Kidney (tissue), 14 donors: ENCODE data around the gene GADD45B. TPM values are rescaled to one million over a fixed set of nuclear protein-coding genes. Genes with fewer than 3 reads are reported as not detected.

ENCODE experiments used
- DNase-seq, 5 donors: peaks; one replicate each; pipeline ENCODE4 v3.0.0-alpha.2; 2013 to 2020
- FAIRE-seq: peaks from 2 replicates; lab custom pipeline; 2012; peaks lifted over from hg19 to GRCh38; lab: Jason Lieb, UNC
- H3K27ac ChIP-seq, 2 donors: one replicate each; pipeline ENCODE4 v1.7.0; 2013; ENCODE audit warnings: low read depth in 2 of 2, low read length in 2 of 2, inconsistent platforms in 1 of 2
- H3K27me3 ChIP-seq: one replicate; pipeline ENCODE4 v1.7.1; 2013; ENCODE audit warnings: low read length, inconsistent platforms; ENCODE audit not compliant: control insufficient read depth, insufficient read depth
- H3K36me3 ChIP-seq, 3 donors: one replicate each; pipeline versions ENCODE4 v1.7.0 to v1.7.1; 2013; ENCODE audit warnings: low read length in 3 of 3, control low read depth in 1 of 3, inconsistent platforms in 1 of 3; ENCODE audit not compliant: insufficient read depth in 3 of 3, control insufficient read depth in 2 of 3
- H3K4me1 ChIP-seq, 3 donors: one replicate each; pipeline versions ENCODE4 v1.7.0 to v1.7.1; 2013; ENCODE audit warnings: low read length in 3 of 3, inconsistent platforms in 1 of 3, low read depth in 1 of 3; ENCODE audit not compliant: control insufficient read depth in 2 of 3, insufficient read depth in 2 of 3
- H3K4me3 ChIP-seq, 3 donors: one replicate each; pipeline versions ENCODE4 v1.7.0 to v1.8.1; 2013; ENCODE audit warnings: low read length in 3 of 3, control low read depth in 1 of 3, inconsistent platforms in 1 of 3
- H3K9ac ChIP-seq, 3 donors: one replicate each; pipeline versions ENCODE4 v1.7.0 to v1.7.1; 2013; ENCODE audit warnings: low read length in 3 of 3, control low read depth in 1 of 3, inconsistent platforms in 1 of 3
- H3K9me3 ChIP-seq, 3 donors: one replicate each; pipeline versions ENCODE4 v1.7.0 to v1.7.1; 2013; ENCODE audit warnings: low read length in 3 of 3, control low read depth in 1 of 3, inconsistent platforms in 1 of 3; ENCODE audit not compliant: control insufficient read depth in 2 of 3, insufficient read depth in 1 of 3
- intact Hi-C: fragments of 100-400 bp; cut with DNase I; formaldehyde crosslinking; loops from one replicate; pipeline ENCODE4 v1.11.1; 2022
- polyA plus RNA-seq: library from polyadenylated mRNA; stranded (reverse); fragments of 350-450 nt; fragmentation: Illumina TruSeq; extraction: RNeasy Lipid Tissue Mini Kit (QIAGEN cat#74804); gene quantifications from one replicate; pipeline ENCODE4 v1.2.3, GENCODE V29; 2014; ENCODE audit warnings: low read depth, low replicate concordance; ENCODE audit not compliant: insufficient read depth
- total RNA-seq: library from RNA; stranded (reverse); fragmentation: NEBNext Ultra II Directional; extraction: Animal tissue kit (Norgen Biotek cat#: 25700); gene quantifications from one replicate; pipeline ENCODE4 v1.2.1, GENCODE V29; 2021
- TF ChIP-seq, protein P1 (sequence below): IDR thresholded peaks from 3 replicates; pipeline ENCODE4 v1.5.1; 2012; ENCODE audit warnings: mild to moderate bottlenecking, moderate library complexity, borderline replicate concordance; ENCODE audit not compliant: insufficient read depth; ENCODE audit errors: extremely low read depth
- donor health status: control.
- donor health status: control.
- donor health status: control.
- donor health status: control.
- donor health status: control.
- donor health status: DM: yes; HTN: yes; CAD: no.
- donor health status: Normal renal cell carcinoma (clear cell type).

GADD45B gene
- total and polyA plus RNA-seq, 2 donors from 2014 or later, result 88.5 to 149 TPM

DNA sequence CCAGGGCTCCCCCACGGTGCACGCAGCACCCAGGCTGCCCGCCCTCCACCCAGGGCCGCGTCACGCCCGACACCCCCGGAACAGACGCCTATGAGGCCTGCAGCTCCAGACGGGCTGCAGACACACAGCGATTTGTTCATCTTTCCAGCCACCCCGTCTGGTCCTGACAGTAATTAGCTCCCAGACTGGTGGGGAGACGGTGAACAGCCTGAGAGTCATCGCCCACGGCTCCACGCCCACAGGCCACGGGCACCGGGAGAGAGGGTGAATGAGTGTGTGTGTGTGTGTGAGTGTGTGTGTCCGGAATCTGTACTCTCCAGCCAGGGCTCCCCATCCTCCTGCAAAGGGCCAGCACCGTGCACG lies 18.1 kb downstream of the GADD45B start:
- Histone ChIP-seq H3K4me3 (peak overlapping the region in 2 of 3 donors; percentile 73 to 75), H3K9me3 (no peaks in the 10 kb centered on the region), H3K36me3 (no peaks in the 10 kb centered on the region), H3K27me3 (peaks cover 4% of the 10 kb centered on the region), H3K9ac (peak overlapping the region in 1 of 3 donors; percentile 57), H3K27ac (peak overlapping the region in 1 of 2 donors; percentile 88), H3K4me1 (peaks cover 0 to 31% (median 11%) of the 10 kb centered on the region in 3 donors)
- FAIRE-seq, result no peak
- peak in 1 of 5 donors; percentile 68 for DNase-seq
- TF ChIP-seq, protein P1, sequence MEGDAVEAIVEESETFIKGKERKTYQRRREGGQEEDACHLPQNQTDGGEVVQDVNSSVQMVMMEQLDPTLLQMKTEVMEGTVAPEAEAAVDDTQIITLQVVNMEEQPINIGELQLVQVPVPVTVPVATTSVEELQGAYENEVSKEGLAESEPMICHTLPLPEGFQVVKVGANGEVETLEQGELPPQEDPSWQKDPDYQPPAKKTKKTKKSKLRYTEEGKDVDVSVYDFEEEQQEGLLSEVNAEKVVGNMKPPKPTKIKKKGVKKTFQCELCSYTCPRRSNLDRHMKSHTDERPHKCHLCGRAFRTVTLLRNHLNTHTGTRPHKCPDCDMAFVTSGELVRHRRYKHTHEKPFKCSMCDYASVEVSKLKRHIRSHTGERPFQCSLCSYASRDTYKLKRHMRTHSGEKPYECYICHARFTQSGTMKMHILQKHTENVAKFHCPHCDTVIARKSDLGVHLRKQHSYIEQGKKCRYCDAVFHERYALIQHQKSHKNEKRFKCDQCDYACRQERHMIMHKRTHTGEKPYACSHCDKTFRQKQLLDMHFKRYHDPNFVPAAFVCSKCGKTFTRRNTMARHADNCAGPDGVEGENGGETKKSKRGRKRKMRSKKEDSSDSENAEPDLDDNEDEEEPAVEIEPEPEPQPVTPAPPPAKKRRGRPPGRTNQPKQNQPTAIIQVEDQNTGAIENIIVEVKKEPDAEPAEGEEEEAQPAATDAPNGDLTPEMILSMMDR, result no peak
- intact Hi-C loops, result no loop called here

DNA sequence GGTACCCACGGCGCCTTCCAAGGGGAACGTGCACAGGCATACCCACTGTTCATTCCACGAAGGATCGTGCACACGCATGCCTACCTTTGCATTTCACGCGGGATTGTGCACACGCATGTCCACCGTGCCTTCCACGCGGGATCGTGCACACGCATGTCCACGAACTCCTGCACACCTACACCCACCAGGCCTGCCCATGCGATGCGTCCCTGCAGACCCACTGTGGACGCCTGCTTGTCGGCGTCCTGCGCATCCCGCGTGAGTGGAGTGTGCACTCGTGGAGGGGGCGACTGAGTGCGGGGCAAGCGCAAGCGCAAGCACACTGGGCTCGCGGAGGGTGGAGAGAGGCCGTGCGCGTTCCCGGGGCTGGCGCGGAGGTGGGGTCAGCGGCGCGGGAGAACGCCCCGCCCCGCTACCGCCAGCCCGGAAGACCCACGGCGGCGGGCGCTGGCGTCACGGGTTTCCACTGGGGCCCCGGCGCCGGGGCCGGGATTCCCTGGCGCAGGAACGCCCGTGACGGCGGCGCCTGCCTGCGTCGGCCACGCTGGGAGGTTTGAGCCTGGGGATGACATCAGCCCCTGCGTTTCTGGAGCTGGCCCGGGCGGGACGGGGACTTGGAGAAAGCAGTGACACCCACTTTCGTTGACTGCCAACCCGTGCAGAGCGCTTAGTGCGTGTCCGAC lies 18.7 kb downstream of the GADD45B start:
- TF ChIP-seq, protein P1, result no peak
- Histone ChIP-seq H3K27ac (peak overlapping the region; percentile 88 to 90), H3K36me3 (no peaks in the 10 kb centered on the region), H3K27me3 (peaks cover 2% of the 10 kb centered on the region), H3K4me1 (peaks cover 0 to 27% (median 8%) of the 10 kb centered on the region in 3 donors), H3K9ac (peak overlapping the region; percentile 57 to 85 (median 59)), H3K4me3 (peak overlapping the region; percentile 67 to 75 (median 73)), H3K9me3 (no peaks in the 10 kb centered on the region)
- peak; percentile 67 to 93 (median 84) for DNase-seq
- FAIRE-seq, result no peak
- intact Hi-C loops, result no loop called here

DNA sequence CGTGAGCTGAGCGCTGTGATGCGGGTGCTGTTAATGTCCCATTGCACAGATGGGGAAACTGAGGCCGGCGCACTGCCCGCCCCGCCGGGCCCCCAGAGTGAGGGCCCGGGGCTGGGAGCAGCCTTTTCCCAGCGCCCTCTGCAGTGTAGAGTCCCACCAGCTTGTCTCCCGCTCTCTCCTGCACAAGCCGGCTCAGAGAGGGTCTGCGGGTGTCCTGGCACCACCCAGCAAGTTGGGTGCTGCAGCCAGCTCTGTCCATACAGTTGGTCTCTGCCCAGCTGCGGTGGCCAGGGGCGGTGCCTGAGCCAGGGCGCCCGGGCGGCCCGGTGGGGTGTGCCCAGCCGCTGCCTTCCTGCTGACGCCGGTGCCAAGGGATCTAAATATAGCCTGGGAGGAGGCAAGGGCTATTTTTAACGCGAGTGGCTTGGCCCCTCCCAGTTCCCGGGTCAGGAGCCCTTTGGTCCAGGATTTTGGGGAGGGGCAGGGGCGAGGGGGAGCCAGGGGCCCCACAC lies 19.3 kb downstream of the GADD45B start:
- TF ChIP-seq, protein P1, result no peak
- Histone ChIP-seq H3K27ac (peak overlapping the region; percentile 88 to 90), H3K4me3 (peak overlapping the region; percentile 56 to 75 (median 67)), H3K9ac (peak overlapping the region; percentile 32 to 85 (median 59)), H3K27me3 (no peaks in the 10 kb centered on the region), H3K9me3 (no peaks in the 10 kb centered on the region), H3K36me3 (no peaks in the 10 kb centered on the region), H3K4me1 (peaks cover 0 to 25% (median 5%) of the 10 kb centered on the region in 3 donors)
- peak; percentile 43 to 94 (median 69) for DNase-seq
- no peak for FAIRE-seq
- intact Hi-C loops, result no loop called here
